ENCODE results near the gene CPXM2. TPM values are rescaled to one million over a fixed set of nuclear protein-coding genes. Genes with fewer than 3 reads are reported as not detected.

CPXM2 gene
- total and polyA plus RNA-seq, 2 donors (not counting 1 experiment from before 2014, with no cell fraction given), result not detected

- DNase-seq, result no peak
- TF ChIP-seq EZH2 (IDR thresholded peaks at IDR 0.05; ENCODE audit: borderline replicate concordance, insufficient read depth, low read depth, low read length, poor library complexity, severe bottlenecking), result no peak
- no peak for TF ChIP-seq CTCF (IDR thresholded peaks at IDR 0.05)
- no peaks in the 10 kb centered on the region for H3K9me3 Mint-ChIP-seq (ENCODE audit: insufficient read depth)
- H3K27ac Mint-ChIP-seq, result no peak overlapping the region
- Histone ChIP-seq H3K79me2 (ENCODE audit: control insufficient read depth, insufficient read depth, low read length) (no peaks in the 10 kb centered on the region), H3K4me3 (ENCODE audit: control extremely low read depth in 1 of 5, extremely low read depth in 1 of 5, insufficient read depth in 1 of 5, low read depth in 2 of 5, low read length in 4 of 5) (no peak overlapping the region), H3K36me3 (replicated peaks in 1 of 2; ENCODE audit: control extremely low read depth in 1 of 2, control insufficient read depth in 1 of 2, extremely low read depth in 1 of 2, insufficient read depth in 2 of 2, low read length in 1 of 2) (no peaks in the 10 kb centered on the region), H4K20me1 (ENCODE audit: control insufficient read depth, insufficient read depth, low read length, poor library complexity, severe bottlenecking) (no peaks in the 10 kb centered on the region), H3K27me3 (replicated peaks in 1 of 4; ENCODE audit: control extremely low read depth in 1 of 4, control insufficient read depth in 3 of 4, insufficient read depth in 4 of 4, low read length in 3 of 4) (peaks cover 0 to 3% (median 0%) of the 10 kb centered on the region in 4 experiments), H3K4me1 (ENCODE audit: control insufficient read depth in 2 of 2, insufficient read depth in 2 of 2, low read length in 2 of 2) (no peaks in the 10 kb centered on the region), H3K9ac (ENCODE audit: low read length) (no peak overlapping the region), H2AFZ (ENCODE audit: insufficient read depth, low read depth, low read length, poor library complexity, severe bottlenecking) (no peak overlapping the region), H3K4me2 (replicated peaks; ENCODE audit: low read depth, low read length, poor library complexity, severe bottlenecking) (no peak overlapping the region), H3K9me3 (ENCODE audit: control extremely low read depth in 1 of 3, control insufficient read depth in 2 of 3, insufficient read depth in 1 of 3, low read length in 2 of 3) (peaks cover 0 to 9% (median 0%) of the 10 kb centered on the region in 3 donors), H3K27ac (ENCODE audit: low read length in 2 of 2) (no peak overlapping the region)
- ATAC-seq (ENCODE audit: low read depth), result no peak
- H3K4me3 Mint-ChIP-seq, result no peak overlapping the region
- H3K27me3 Mint-ChIP-seq, result no peaks in the 10 kb centered on the region
- 97% methylated on average over 3 of the region's 6 CpGs for WGBS (ENCODE audit: insufficient coverage)
- intact Hi-C loops (cut with micrococcal nuclease), result no loop called here
- no peaks in the 10 kb centered on the region for H3K4me1 Mint-ChIP-seq
- CTCF ChIA-PET, result no interaction called here
- POLR2A ChIA-PET, result no interaction called here
Observed at GRCh38 chr10:123729523-123729922, 162.1 kb downstream of the CPXM2 start.

GRCh38 chr10:123726836-123727235 lies 164.8 kb downstream of the CPXM2 start:
- intact Hi-C loops (cut with micrococcal nuclease), result no loop called here
- no peak overlapping the region for H3K27ac Mint-ChIP-seq
- ChIA-PET POLR2A (no interaction called here), CTCF (no interaction called here)
- Histone ChIP-seq H3K9ac (ENCODE audit: low read length) (no peak overlapping the region), H3K79me2 (ENCODE audit: control insufficient read depth, insufficient read depth, low read length) (no peaks in the 10 kb centered on the region), H3K9me3 (ENCODE audit: control extremely low read depth in 1 of 3, control insufficient read depth in 2 of 3, insufficient read depth in 1 of 3, low read length in 2 of 3) (peaks cover 0 to 9% (median 0%) of the 10 kb centered on the region in 3 donors), H3K27me3 (replicated peaks in 1 of 4; ENCODE audit: control extremely low read depth in 1 of 4, control insufficient read depth in 3 of 4, insufficient read depth in 4 of 4, low read length in 3 of 4) (peaks cover 0 to 3% (median 0%) of the 10 kb centered on the region in 4 experiments), H3K4me3 (ENCODE audit: control extremely low read depth in 1 of 5, extremely low read depth in 1 of 5, insufficient read depth in 1 of 5, low read depth in 2 of 5, low read length in 4 of 5) (no peak overlapping the region), H4K20me1 (ENCODE audit: control insufficient read depth, insufficient read depth, low read length, poor library complexity, severe bottlenecking) (no peaks in the 10 kb centered on the region), H3K27ac (ENCODE audit: low read length in 2 of 2) (no peak overlapping the region), H2AFZ (ENCODE audit: insufficient read depth, low read depth, low read length, poor library complexity, severe bottlenecking) (no peak overlapping the region), H3K36me3 (replicated peaks in 1 of 2; ENCODE audit: control extremely low read depth in 1 of 2, control insufficient read depth in 1 of 2, extremely low read depth in 1 of 2, insufficient read depth in 2 of 2, low read length in 1 of 2) (no peaks in the 10 kb centered on the region), H3K4me2 (replicated peaks; ENCODE audit: low read depth, low read length, poor library complexity, severe bottlenecking) (no peak overlapping the region), H3K4me1 (ENCODE audit: control insufficient read depth in 2 of 2, insufficient read depth in 2 of 2, low read length in 2 of 2) (no peaks in the 10 kb centered on the region)
- no peaks in the 10 kb centered on the region for H3K27me3 Mint-ChIP-seq
- no peak overlapping the region for H3K4me3 Mint-ChIP-seq
- H3K4me1 Mint-ChIP-seq, result no peaks in the 10 kb centered on the region
- TF ChIP-seq EZH2 (IDR thresholded peaks at IDR 0.05; ENCODE audit: borderline replicate concordance, insufficient read depth, low read depth, low read length, poor library complexity, severe bottlenecking) (no peak), CTCF (IDR thresholded peaks at IDR 0.05) (no peak)
- H3K9me3 Mint-ChIP-seq (ENCODE audit: insufficient read depth), result no peaks in the 10 kb centered on the region
- 84% methylated on average over 2 of the region's 2 CpGs for WGBS (ENCODE audit: insufficient coverage)
- ATAC-seq (ENCODE audit: low read depth) (no peak), DNase-seq (no peak)
